HG03342 (cell line): ENCODE results near the gene POU3F3.

Experiments used
- ATAC-seq: cut with Tn5 transposase; IDR thresholded peaks from one replicate; pipeline ENCODE4 v1.9.1; 2021; ENCODE audit warnings: mild to moderate bottlenecking, moderate library complexity; ENCODE audit not compliant: unreplicated experiment

The POU3F3 gene

GRCh38 chr2:104846786-104847585, 6.9 kb upstream of the POU3F3 start:
- no peak for ATAC-seq

- no peak for ATAC-seq
Observed at GRCh38 chr2:104847586-104848160, 6.2 kb upstream of the POU3F3 start.

GRCh38 chr2:104848526-104848925, 5.4 kb upstream of the POU3F3 start:
- no peak for ATAC-seq

- ATAC-seq = no peak
Observed at GRCh38 chr2:104849101-104849500, 4.8 kb upstream of the POU3F3 start.

- ATAC-seq = peak; percentile 50
Observed at GRCh38 chr2:104849618-104850141, 4.2 kb upstream of the POU3F3 start.

GRCh38 chr2:104850361-104851290, 3.3 kb upstream of the POU3F3 start:
- no peak for ATAC-seq

- no peak for ATAC-seq
Observed at GRCh38 chr2:104851291-104852089, 2.4 kb upstream of the POU3F3 start.

- no peak for ATAC-seq
Observed at GRCh38 chr2:104852090-104852666, 1.7 kb upstream of the POU3F3 start.

GRCh38 chr2:104854498-104855220, 744 bp downstream of the POU3F3 start:
- ATAC-seq = no peak

GRCh38 chr2:104855221-104856085, 1.5 kb downstream of the POU3F3 start:
- ATAC-seq = no peak

GRCh38 chr2:104856086-104856972, 2.4 kb downstream of the POU3F3 start:
- ATAC-seq = no peak

GRCh38 chr2:104856973-104857261, 3.0 kb downstream of the POU3F3 start:
- no peak for ATAC-seq

GRCh38 chr2:104857262-104858005, 3.5 kb downstream of the POU3F3 start:
- ATAC-seq = no peak

GRCh38 chr2:104858006-104858978, 4.4 kb downstream of the POU3F3 start:
- no peak for ATAC-seq

GRCh38 chr2:104859291-104859765, 5.4 kb downstream of the POU3F3 start:
- no peak for ATAC-seq
